Forelimb muscle (tissue), 1 donor: ENCODE measurements around the gene GALNT6. TPM values are rescaled to one million over a fixed set of nuclear protein-coding genes. Genes with fewer than 3 reads are reported as not detected.
"Not testable (repeated sequence)": the region's sequence is repeated elsewhere in the genome, so short reads cannot be mapped to it uniquely, and the experiment has no call there.

Source experiments
- DNase-seq: peaks from one replicate; pipeline ENCODE4 v3.0.0-alpha.2; 2013; ENCODE audit warnings: low read depth
- polyA plus RNA-seq: library from polyadenylated mRNA; unstranded; fragments of 120-200 nt; gene quantifications from one replicate; pipeline ENCODE4 v1.2.1, GENCODE V29; 2013; ENCODE audit not compliant: insufficient read length

The GALNT6 gene
- polyA plus RNA-seq, 1 donor, result 0.23 TPM

- DNase-seq, result no peak
Observed at GRCh38 chr12:51357374-51358047, 33.7 kb downstream of the GALNT6 start.

- DNase-seq, result no peak
Observed at GRCh38 chr12:51351913-51352532, 39.2 kb downstream of the GALNT6 start.

DNA sequence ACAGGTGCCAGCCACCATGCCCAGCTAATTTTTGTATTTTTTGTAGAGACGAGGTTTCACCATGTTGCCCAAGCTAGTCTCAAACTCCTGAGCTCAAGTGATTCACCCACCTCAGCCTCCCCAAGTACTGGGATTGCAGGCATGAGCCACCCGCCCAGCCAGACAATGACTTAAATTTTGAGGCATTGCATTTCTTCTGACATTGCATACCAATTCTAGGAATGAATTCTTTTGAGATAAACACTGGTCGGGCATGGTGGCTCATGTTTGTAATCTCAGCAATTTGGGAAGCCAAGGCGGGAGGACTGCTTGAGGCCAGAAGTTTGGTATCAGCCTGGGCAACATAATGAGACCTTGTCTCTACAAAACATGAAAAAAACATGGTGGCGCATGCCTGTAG lies 42.2 kb downstream of the GALNT6 start:
- no peak for DNase-seq

DNA sequence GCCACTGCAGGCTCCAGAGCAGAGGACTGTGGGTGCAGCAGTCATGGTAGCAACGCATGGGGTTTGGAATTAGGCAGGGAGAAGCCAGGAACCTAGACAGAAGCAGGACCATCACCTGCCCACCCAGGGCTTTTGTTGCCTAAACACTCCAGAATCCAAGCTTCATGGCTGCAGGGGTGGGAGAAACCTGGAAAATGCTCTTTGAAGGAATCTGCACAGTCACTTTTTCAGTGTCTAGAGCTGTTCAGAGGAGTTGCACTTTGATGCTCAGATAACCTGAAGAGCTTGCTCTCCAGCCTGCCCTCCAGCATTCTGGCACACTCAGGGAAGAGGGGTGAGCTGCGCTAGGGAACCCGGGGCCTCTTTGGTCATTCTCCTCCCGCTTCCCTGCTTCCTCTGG lies 43.1 kb downstream of the GALNT6 start:
- no peak for DNase-seq

DNA sequence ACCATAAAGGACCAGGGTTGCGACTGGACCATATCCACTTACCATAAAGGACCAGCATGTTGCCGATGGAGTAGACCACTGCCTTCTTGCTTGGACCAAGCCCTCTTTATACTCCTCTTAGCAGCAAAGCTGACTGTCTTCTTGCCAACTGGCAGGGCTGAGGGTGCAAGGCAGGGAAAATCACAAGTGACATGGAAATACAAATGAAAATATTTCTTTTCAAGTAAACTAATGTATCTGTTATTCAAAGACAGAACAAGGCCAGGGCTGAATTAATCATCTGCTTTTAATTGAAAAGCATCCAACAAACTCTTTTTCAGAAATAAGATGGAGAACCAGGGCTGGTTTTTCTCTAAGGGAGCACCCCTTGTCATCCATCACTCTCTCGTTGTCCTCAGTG lies 44.6 kb downstream of the GALNT6 start, which contains the start of gene CELA1:
Gene CELA1, minus strand, starts transcription at position 99 of the 400 bp plus-strand sequence. Its CDS starts 41 bp downstream, at position 58.
- DNase-seq, result no peak

GRCh38 chr12:51345681-51346080 lies 45.5 kb downstream of the GALNT6 start:
- DNase-seq, result no peak

DNA sequence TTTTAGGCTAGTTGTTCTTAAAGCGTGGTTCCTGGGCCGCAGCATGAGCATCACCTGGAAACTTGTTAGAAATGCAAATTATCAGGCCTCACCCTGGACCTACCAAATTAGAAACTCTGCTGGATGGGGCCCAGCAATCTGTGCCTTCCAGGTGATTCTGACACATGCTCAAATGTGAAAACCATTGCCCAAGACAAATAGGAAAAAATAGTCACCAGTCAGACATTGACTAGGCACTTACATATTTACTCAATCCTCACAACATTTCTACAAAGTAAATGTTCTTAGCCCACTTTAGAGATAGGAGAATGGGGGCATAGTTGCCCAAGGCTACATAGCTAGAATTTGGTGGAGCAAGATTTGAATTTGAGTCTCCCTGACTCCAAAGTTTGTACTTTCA lies 48.0 kb downstream of the GALNT6 start:
- no peak for DNase-seq

- no peak for DNase-seq
Observed at GRCh38 chr12:51342416-51342815, 48.8 kb downstream of the GALNT6 start.

GRCh38 chr12:51341251-51342007 lies 49.8 kb downstream of the GALNT6 start:
- no peak for DNase-seq

DNA sequence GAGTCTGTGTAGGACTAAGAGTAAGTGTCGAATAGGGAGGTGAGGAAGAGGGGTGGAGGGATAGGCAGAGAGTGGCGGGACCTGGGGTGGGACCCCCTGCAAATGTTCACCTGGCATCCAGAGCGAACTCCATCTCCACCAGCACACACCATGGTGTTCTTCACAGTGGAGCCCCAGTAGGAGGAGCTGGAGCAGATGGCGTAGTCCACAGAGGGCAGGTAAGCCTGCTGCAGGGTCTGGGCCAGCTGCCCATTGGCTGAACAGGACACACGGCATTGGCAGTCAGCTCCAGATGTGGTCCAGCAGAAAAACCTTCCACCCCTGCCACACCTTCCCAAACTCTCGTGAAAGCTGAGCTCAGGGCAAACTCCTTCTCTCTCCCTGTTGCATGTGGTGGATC lies 51.5 kb downstream of the GALNT6 start:
- DNase-seq, result no peak

DNA sequence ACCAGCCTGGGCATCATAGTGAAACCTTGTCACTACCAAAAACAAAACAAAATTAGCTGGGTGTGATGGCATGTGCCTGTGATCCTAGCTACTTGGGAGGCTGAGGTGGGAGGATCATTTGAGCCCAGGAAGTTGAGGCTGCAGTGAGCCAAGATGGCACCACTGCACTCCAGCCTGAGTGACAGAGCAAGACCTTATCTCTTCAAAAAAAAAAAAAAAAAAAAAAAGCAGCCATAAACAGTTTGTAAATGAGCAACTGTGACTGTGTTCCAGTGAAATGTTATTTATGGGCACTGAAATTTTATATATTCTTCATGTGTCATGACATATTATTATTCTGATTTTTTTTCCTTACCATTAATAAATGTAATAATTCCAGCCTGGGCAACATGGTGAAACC lies 53.9 kb downstream of the GALNT6 start:
- DNase-seq, result not testable (repeated sequence)

DNA sequence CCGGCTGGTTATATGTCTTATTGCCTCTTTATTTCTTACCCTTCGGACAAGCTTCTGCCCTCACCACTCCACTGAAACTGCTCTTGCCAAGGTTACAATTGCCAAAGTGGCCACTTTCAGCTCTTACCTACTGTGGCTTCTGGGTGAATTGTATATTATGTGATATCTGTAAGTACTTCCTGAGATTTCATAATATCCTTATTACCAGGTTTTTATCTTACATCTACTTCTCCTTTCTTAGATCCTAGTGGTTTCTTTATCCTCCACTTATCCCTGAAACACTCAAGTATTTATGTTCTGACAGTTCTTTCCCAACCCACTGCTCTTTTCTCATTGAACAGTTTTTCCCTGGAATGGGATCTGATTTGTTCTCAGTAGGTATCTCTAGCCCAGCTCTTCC lies 55.3 kb downstream of the GALNT6 start:
- no peak for DNase-seq

- no peak for DNase-seq
Observed at GRCh38 chr12:51334764-51335163, 56.4 kb downstream of the GALNT6 start.

DNA sequence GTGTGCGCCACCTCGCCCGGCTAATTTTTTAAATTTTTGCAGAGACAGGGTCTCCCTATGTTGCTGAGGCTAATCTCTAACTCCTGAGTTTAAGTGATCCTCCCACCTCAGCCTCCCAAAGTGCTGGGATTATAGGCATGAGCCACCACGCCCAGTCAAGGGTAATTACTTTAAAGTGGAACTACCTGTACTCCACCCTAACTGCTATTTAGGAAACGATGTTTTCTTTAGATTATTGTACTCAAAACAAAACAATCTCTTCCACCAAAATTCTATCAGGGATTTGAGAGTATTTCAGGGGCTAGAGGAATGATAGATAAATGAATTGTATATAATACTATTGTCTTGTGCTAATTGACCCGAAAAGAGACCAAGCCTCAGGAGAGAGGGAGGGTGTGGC lies 57.7 kb downstream of the GALNT6 start:
- DNase-seq, result no peak

- no peak for DNase-seq
Observed at GRCh38 chr12:51330186-51330585, 61.0 kb downstream of the GALNT6 start.

DNA sequence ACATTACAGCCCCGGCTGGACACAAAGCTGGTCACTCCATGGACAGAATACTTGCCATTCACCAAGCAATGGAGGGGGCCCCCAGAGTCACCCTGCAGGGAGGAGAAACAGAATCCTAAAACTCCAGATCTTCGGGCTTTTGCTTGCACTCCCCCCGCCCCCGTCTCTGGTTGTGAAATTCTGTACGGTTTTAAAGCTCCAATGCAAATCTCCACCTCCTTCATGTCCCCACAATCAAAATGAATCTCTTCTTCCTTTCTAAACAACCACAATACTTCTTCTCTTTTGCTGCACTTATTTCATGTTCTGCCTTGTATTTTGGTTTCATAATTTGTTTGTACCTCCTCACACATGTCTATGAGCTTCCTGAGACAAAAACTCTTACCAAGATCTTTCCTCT lies 61.5 kb downstream of the GALNT6 start:
- DNase-seq, result no peak

- DNase-seq, result no peak
Observed at GRCh38 chr12:51328587-51328986, 62.6 kb downstream of the GALNT6 start.

- no peak for DNase-seq
Observed at GRCh38 chr12:51326698-51327439, 64.3 kb downstream of the GALNT6 start.

- no peak for DNase-seq
Observed at GRCh38 chr12:51324953-51325352, 66.3 kb downstream of the GALNT6 start.

DNA sequence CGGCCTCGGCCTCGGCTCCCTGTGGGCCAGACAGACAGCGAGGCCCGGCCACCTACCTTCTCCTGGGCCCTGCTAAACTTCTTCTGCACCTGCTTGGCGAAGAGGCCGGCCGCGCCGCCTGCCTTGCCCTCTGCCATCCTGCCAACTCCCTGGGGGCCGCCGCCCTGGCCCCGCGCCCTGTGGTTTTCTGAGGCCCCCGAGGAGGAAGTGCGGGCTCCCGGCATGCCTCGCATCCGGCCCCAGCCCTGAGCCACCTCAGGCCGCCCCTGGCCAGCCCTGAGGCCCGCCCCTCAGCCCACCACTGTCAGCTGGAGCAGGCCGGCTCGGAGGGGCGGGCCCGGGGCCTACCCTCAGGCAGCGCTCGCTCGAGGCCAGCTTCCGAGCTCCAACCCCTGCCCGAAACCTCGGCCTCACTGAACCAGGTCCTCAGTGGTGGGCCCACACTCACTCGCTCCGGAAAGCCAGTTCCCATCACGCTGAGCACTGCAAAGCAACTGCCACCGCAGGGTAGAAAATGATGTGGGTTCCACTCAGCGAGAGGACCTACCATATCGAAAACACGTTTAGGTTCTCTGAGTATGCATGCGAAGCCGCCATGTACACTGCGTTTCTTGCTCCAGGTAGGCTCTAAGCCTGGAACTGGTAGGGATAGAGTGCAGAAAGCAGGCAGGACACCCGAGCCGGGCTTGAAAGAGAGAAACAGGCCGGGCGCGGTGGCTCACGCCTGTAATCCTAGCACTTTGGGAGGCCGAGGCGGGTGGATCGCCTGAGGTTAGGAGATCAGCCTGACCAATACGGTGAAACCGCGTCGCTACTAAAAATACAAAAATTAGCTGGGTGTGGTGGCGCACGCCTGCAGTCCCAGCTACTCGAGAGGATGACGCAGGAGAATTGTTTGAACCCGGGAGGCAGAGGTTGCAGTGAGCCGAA lies 67.0 kb downstream of the GALNT6 start, which contains the start of gene BIN2:
Gene BIN2, minus strand, starts transcription at position 209 of the 930 bp plus-strand sequence. Its CDS starts 72 bp downstream, at position 137.
- no peak for DNase-seq
